Measurements from ENCODE around the gene ELP2. TPM values are rescaled to one million over a fixed set of nuclear protein-coding genes. Genes with fewer than 3 reads are reported as not detected.
"Not testable (repeated sequence)": the region's sequence is repeated elsewhere in the genome, so short reads cannot be mapped to it uniquely, and the experiment has no call there.

Gene ELP2, protein sequence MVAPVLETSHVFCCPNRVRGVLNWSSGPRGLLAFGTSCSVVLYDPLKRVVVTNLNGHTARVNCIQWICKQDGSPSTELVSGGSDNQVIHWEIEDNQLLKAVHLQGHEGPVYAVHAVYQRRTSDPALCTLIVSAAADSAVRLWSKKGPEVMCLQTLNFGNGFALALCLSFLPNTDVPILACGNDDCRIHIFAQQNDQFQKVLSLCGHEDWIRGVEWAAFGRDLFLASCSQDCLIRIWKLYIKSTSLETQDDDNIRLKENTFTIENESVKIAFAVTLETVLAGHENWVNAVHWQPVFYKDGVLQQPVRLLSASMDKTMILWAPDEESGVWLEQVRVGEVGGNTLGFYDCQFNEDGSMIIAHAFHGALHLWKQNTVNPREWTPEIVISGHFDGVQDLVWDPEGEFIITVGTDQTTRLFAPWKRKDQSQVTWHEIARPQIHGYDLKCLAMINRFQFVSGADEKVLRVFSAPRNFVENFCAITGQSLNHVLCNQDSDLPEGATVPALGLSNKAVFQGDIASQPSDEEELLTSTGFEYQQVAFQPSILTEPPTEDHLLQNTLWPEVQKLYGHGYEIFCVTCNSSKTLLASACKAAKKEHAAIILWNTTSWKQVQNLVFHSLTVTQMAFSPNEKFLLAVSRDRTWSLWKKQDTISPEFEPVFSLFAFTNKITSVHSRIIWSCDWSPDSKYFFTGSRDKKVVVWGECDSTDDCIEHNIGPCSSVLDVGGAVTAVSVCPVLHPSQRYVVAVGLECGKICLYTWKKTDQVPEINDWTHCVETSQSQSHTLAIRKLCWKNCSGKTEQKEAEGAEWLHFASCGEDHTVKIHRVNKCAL
- total RNA-seq (10 to 100 TPM; 62.6 to 84.3 TPM), polyA plus RNA-seq (10 to 100 TPM; 38.1 to 99.3 TPM)
- long read RNA-seq, donor 1, full-length matches to known transcripts: 74 of 104 reads
- long read RNA-seq, donor 1, partial matches to known transcripts: 8 of 104 reads
- long read RNA-seq, donor 1, other reads (novel, unspliced or antisense): 22 of 104 reads
- long read RNA-seq, donor 2, full-length matches to known transcripts: 18 of 32 reads
- long read RNA-seq, donor 2, partial matches to known transcripts: 4 of 32 reads
- long read RNA-seq, donor 2, other reads (novel, unspliced or antisense): 10 of 32 reads

DNA sequence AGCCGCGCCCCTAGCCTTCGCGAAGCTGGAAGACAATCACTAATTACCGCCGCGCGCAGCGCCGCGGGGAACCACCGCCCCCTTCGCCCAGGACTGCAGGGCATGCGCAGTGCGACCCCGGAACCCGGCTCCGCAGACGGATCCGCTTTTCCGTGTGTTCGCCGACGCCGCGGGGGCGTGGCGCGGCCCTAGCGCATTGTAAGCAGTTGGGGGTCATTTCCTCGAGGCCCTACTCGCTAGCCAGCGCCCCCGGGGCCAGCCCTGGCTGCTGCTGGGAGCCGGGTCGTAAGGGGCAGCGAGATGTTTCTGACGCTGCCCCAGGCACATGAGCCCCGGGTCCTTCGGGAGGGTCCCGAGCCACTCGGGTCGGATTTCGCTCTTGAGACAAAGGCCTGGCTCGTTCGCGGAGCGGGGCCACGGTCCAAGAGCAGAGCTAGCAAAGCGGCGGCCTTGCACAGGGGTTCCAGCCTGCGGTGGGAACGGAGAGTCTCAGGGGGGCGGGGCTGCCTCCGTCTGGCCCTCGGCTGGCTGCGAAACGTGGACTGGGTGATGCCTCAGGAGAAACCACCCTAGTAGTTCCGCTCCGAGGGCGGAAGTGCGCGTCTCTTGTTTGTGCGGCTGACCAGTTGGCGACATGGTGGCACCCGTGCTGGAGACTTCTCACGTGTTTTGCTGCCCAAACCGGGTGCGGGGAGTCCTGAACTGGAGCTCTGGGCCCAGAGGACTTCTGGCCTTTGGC is at the start of gene ELP2, which contains the start of gene SLC39A6:
TSS of gene ELP2 (plus strand) at position 600 of the 739 bp plus-strand sequence. CDS start at position 635, 35 bp downstream.
TSS of gene SLC39A6 (minus strand) at position 41 of the 739 bp plus-strand sequence. CDS start 2,333 bp downstream, outside the sequence.
- intact Hi-C loops (cut with DNase I): loop anchor here in 1 of 2 donors (10.0 kb wide), 1 partner anchor 115 kb away; no protein-coding TSS in a partner anchor
- Histone ChIP-seq H3K27ac (ENCODE audit: low read depth in 1 of 2, low read length in 2 of 2) (peak within 1 kb of the TSS; percentile 81 to 89), H3K4me3 (ENCODE audit: low read length in 2 of 2) (peak within 1 kb of the TSS; percentile 58 to 71), H3K9me3 (ENCODE audit: control insufficient read depth, low read length) (no peaks in the 10 kb centered on the region), H3K27me3 (ENCODE audit: control insufficient read depth in 1 of 2, insufficient read depth in 2 of 2, low read length in 1 of 2) (no peaks in the 10 kb centered on the region), H3K36me3 (ENCODE audit: control insufficient read depth in 1 of 2, insufficient read depth in 2 of 2, low read length in 1 of 2) (no peaks in the 10 kb centered on the region), H3K4me1 (ENCODE audit: control insufficient read depth in 1 of 2, insufficient read depth in 2 of 2, low read length in 2 of 2) (peaks cover 0 to 2% of the 10 kb centered on the region in 2 donors)
- peak; percentile 98 for DNase-seq
- peak; percentile 99 for ATAC-seq (ENCODE audit: low FRiP score)
- 1% methylated on average over 63 to 69 of the region's 69 CpGs for WGBS, 2 donors

DNA sequence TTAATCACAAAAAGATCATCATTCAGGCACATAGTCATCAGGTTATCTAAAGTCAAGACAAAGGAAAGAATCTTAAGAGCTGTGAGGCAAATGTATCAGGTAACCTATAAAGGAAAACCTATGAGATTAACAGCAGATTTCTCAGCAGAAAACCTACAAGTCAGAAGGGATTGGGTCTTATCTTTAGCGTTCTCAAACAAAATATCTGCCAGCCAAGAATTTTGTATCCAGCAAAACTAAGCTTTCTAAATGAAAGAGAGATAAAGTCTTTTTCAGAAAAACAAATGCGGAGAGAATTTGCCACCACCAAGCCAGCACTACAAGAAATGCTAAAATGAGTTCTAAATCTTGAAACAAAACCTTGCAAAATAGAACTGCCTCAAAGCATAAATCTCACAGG is 48.6 kb upstream of the ELP2 start:
- intact Hi-C loops (cut with DNase I); DNase-seq; H3K4me1 ChIP-seq (ENCODE audit: control insufficient read depth in 1 of 2, insufficient read depth in 2 of 2, low read length in 2 of 2); ATAC-seq (ENCODE audit: low FRiP score); H3K27me3 ChIP-seq (ENCODE audit: control insufficient read depth in 1 of 2, insufficient read depth in 2 of 2, low read length in 1 of 2); H3K27ac ChIP-seq (ENCODE audit: low read depth in 1 of 2, low read length in 2 of 2); H3K9me3 ChIP-seq (ENCODE audit: control insufficient read depth, low read length); H3K4me3 ChIP-seq (ENCODE audit: low read length in 2 of 2); H3K36me3 ChIP-seq (ENCODE audit: control insufficient read depth in 1 of 2, insufficient read depth in 2 of 2, low read length in 1 of 2): not testable (repeated sequence)
- 82 to 87% methylated on average over 2 of the region's 2 CpGs for WGBS, 2 donors

DNA sequence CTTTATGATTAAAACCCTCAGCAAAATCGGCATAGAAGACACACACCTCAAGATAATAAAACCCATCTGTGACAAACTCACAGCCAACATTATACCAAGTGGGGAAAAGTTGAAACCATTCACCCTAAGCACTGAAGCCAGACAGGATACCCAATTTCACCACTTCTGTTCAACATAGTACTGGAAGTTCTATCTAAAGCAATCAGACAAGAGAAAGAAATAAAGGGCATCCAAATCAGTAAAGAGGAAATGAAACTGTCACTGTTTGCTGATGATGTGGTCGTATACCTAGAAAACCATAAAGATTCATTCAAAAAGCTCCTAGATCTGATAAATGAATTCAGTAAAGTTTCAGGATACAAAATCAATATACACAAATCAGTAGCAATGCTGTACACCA is 46.0 kb upstream of the ELP2 start:
- DNase-seq: no peak

DNA sequence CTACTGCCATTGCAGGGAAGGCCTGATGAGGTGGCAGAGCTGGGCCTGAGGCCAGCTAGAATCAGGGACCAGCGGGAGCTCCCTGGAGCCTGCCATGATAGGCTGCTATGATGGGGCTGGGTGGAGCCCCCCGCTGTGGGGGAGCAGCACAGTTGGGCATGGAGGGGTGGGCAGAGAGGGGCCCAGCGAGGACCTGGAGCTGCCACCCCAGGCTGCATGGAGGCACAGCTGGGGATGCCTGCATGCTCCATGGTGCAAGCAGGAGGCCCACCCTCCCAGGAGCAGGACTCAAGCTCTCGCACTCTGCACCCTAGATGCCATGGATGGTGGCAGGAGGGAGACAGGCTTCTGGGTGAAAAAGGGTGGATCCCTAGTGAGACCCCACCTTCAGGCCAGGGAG is 44.5 kb upstream of the ELP2 start:
- Histone ChIP-seq H3K9me3 (ENCODE audit: control insufficient read depth, low read length) (no peaks in the 10 kb centered on the region), H3K4me1 (ENCODE audit: control insufficient read depth in 1 of 2, insufficient read depth in 2 of 2, low read length in 2 of 2) (no peaks in the 10 kb centered on the region), H3K27me3 (ENCODE audit: control insufficient read depth in 1 of 2, insufficient read depth in 2 of 2, low read length in 1 of 2) (no peaks in the 10 kb centered on the region), H3K4me3 (ENCODE audit: low read length in 2 of 2) (no peak overlapping the region), H3K36me3 (ENCODE audit: control insufficient read depth in 1 of 2, insufficient read depth in 2 of 2, low read length in 1 of 2) (no peaks in the 10 kb centered on the region), H3K27ac (ENCODE audit: low read depth in 1 of 2, low read length in 2 of 2) (no peak overlapping the region)
- no peak for DNase-seq
- WGBS, 2 donors: 82 to 87% methylated on average over 4 of the region's 4 CpGs
- intact Hi-C loops (cut with DNase I): no loop called here
- no peak for ATAC-seq (ENCODE audit: low FRiP score)

More for the DNA sequence above, 46.0 kb upstream of the ELP2 start:
- no peaks in the 10 kb centered on the region for H3K27me3 ChIP-seq (ENCODE audit: control insufficient read depth in 1 of 2, insufficient read depth in 2 of 2, low read length in 1 of 2)
- peaks cover 2% of the 10 kb centered on the region for H3K9me3 ChIP-seq (ENCODE audit: control insufficient read depth, low read length)
- no peak overlapping the region for H3K4me3 ChIP-seq (ENCODE audit: low read length in 2 of 2)
- no peaks in the 10 kb centered on the region for H3K36me3 ChIP-seq (ENCODE audit: control insufficient read depth in 1 of 2, insufficient read depth in 2 of 2, low read length in 1 of 2)
- intact Hi-C loops (cut with DNase I): no loop called here
- no peak for ATAC-seq (ENCODE audit: low FRiP score)
- no peaks in the 10 kb centered on the region for H3K4me1 ChIP-seq (ENCODE audit: control insufficient read depth in 1 of 2, insufficient read depth in 2 of 2, low read length in 2 of 2)
- WGBS, 2 donors: 76 to 86% methylated on average over 2 of the region's 2 CpGs
- H3K27ac ChIP-seq (ENCODE audit: low read depth in 1 of 2, low read length in 2 of 2): no peak overlapping the region

DNA sequence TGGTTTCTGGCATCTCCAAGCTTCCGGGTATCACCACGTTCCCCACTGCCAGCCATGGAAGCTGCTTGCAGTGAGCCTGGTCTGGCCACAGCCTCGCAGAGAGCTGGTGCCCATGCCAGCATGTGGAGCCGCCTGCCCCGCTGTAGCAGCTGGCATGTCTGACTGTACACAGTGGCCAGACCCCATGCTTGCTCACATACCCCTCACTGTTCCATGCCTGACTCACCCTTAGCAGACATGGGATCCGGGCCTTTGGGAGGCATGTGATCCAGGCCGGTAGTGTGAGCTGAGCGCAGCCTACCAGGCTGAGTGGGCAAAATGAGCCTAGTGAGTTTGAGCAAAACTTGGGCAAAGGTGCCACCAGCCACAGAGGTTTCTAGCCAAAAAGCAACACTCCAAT is 43.5 kb upstream of the ELP2 start:
- Histone ChIP-seq H3K9me3 (ENCODE audit: control insufficient read depth, low read length) (no peaks in the 10 kb centered on the region), H3K27me3 (ENCODE audit: control insufficient read depth in 1 of 2, insufficient read depth in 2 of 2, low read length in 1 of 2) (no peaks in the 10 kb centered on the region), H3K27ac (ENCODE audit: low read depth in 1 of 2, low read length in 2 of 2) (no peak overlapping the region), H3K4me1 (ENCODE audit: control insufficient read depth in 1 of 2, insufficient read depth in 2 of 2, low read length in 2 of 2) (no peaks in the 10 kb centered on the region), H3K4me3 (ENCODE audit: low read length in 2 of 2) (no peak overlapping the region), H3K36me3 (ENCODE audit: control insufficient read depth in 1 of 2, insufficient read depth in 2 of 2, low read length in 1 of 2) (no peaks in the 10 kb centered on the region)
- DNase-seq (no peak), ATAC-seq (ENCODE audit: low FRiP score) (no peak)
- WGBS, 2 donors: 75 to 81% methylated on average over 8 of the region's 8 CpGs
- intact Hi-C loops (cut with DNase I): no loop called here

DNA sequence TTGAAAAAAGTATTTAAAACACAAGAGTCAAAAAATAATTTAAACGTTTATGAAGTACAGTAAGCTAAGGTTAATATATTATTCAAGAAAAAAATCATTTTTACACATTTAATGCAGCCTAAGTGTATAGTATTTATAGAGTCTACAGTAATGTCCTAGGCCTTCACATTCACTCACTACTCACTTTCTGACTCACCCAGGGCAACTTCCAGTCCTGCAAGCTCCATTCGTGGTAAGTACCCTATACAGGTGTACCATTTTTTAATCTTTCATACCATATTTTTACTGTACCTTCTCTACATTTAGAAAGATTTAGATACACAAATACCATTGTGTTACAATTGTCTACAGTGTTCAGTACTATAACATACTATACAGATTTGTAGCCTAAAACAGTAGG is 41.4 kb upstream of the ELP2 start:
- no peak for DNase-seq
- no peaks in the 10 kb centered on the region for H3K4me1 ChIP-seq (ENCODE audit: control insufficient read depth in 1 of 2, insufficient read depth in 2 of 2, low read length in 2 of 2)
- H3K27me3 ChIP-seq (ENCODE audit: control insufficient read depth in 1 of 2, insufficient read depth in 2 of 2, low read length in 1 of 2): no peaks in the 10 kb centered on the region
- H3K9me3 ChIP-seq (ENCODE audit: control insufficient read depth, low read length): no peaks in the 10 kb centered on the region
- intact Hi-C loops (cut with DNase I): no loop called here
- 67 to 78% methylated on average over 2 of the region's 2 CpGs for WGBS, 2 donors
- no peaks in the 10 kb centered on the region for H3K36me3 ChIP-seq (ENCODE audit: control insufficient read depth in 1 of 2, insufficient read depth in 2 of 2, low read length in 1 of 2)
- no peak for ATAC-seq (ENCODE audit: low FRiP score)
- no peak overlapping the region for H3K27ac ChIP-seq (ENCODE audit: low read depth in 1 of 2, low read length in 2 of 2)
- H3K4me3 ChIP-seq (ENCODE audit: low read length in 2 of 2): no peak overlapping the region

DNA sequence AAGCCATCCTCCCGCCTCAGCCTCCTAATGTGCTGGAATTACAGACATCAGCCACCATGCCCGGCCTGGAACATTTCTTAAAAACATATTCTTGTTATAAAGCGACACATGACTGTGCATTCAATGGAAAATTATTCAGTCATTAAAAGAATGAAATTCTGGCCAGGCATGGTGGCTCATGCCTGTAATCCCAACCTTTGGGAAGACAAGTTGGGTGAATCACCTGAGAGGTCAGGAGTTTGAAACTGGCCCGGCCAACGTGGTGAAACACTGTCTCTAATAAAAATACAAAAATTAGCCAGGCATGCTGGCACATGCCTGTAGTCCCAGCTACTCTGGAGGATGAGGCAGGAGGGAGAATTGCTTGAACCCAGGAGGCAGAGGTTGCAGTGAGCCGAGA is 40.7 kb upstream of the ELP2 start:
- intact Hi-C loops (cut with DNase I): no loop called here
- no peaks in the 10 kb centered on the region for H3K9me3 ChIP-seq (ENCODE audit: control insufficient read depth, low read length)
- DNase-seq (no peak), ATAC-seq (ENCODE audit: low FRiP score) (no peak)
- no peak overlapping the region for H3K27ac ChIP-seq (ENCODE audit: low read depth in 1 of 2, low read length in 2 of 2)
- H3K4me3 ChIP-seq (ENCODE audit: low read length in 2 of 2): no peak overlapping the region
- 70 to 71% methylated on average over 6 of the region's 6 CpGs for WGBS, 2 donors
- no peaks in the 10 kb centered on the region for H3K4me1 ChIP-seq (ENCODE audit: control insufficient read depth in 1 of 2, insufficient read depth in 2 of 2, low read length in 2 of 2)
- H3K27me3 ChIP-seq (ENCODE audit: control insufficient read depth in 1 of 2, insufficient read depth in 2 of 2, low read length in 1 of 2): no peaks in the 10 kb centered on the region
- H3K36me3 ChIP-seq (ENCODE audit: control insufficient read depth in 1 of 2, insufficient read depth in 2 of 2, low read length in 1 of 2): no peaks in the 10 kb centered on the region

DNA sequence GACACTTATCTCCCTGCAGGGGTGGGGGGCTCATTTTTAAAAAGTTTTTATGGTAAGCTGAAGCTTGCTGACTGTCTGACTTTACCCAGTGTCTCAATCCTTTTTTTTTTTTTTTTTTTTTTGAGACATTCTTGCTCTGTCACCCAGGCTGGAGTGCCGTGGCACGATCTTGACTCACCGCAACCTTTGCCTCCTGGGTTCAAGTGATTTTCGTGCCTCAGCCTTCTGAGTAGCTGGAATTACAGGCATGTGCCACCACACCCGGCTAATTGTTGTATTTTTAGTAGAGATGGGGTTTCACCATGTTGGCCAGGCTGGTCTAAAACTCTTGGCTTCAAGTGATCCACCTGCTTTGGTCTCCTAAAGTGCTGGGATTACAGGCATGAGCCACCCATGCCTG is 37.6 kb upstream of the ELP2 start:
- intact Hi-C loops (cut with DNase I); H3K4me1 ChIP-seq (ENCODE audit: control insufficient read depth in 1 of 2, insufficient read depth in 2 of 2, low read length in 2 of 2): not testable (repeated sequence)

More for the DNA sequence above, 37.6 kb upstream of the ELP2 start:
- not testable (repeated sequence) for ATAC-seq (ENCODE audit: low FRiP score); H3K9me3 ChIP-seq (ENCODE audit: control insufficient read depth, low read length); H3K4me3 ChIP-seq (ENCODE audit: low read length in 2 of 2); DNase-seq; H3K36me3 ChIP-seq (ENCODE audit: control insufficient read depth in 1 of 2, insufficient read depth in 2 of 2, low read length in 1 of 2); H3K27ac ChIP-seq (ENCODE audit: low read depth in 1 of 2, low read length in 2 of 2); H3K27me3 ChIP-seq (ENCODE audit: control insufficient read depth in 1 of 2, insufficient read depth in 2 of 2, low read length in 1 of 2)
- WGBS, 2 donors: 67 to 75% methylated on average over 5 of the region's 5 CpGs
